ENCODE data around the gene DSTN. TPM values are rescaled to one million over a fixed set of nuclear protein-coding genes. Genes with fewer than 3 reads are reported as not detected.

DSTN gene
- polyA plus RNA-seq (ENCODE audit: insufficient read length), result 216 TPM

GRCh38 chr20:17569616-17570346 lies at the start of gene DSTN:
Gene DSTN (plus strand): TSS chr20:17570075. CDS start chr20:17570209, 134 bp downstream.
- DNase-seq, result peak; percentile 94

- no peak for DNase-seq
Observed at GRCh38 chr20:17520583-17520982, 49.3 kb upstream of the DSTN start.

GRCh38 chr20:17522528-17522927 lies 47.3 kb upstream of the DSTN start:
- DNase-seq, result no peak

- DNase-seq, result no peak
Observed at GRCh38 chr20:17523326-17523725, 46.5 kb upstream of the DSTN start.

- no peak for DNase-seq
Observed at GRCh38 chr20:17524560-17524959, 45.3 kb upstream of the DSTN start.

- DNase-seq, result no peak
Observed at GRCh38 chr20:17525132-17525531, 44.7 kb upstream of the DSTN start.

- DNase-seq, result no peak
Observed at GRCh38 chr20:17525650-17526049, 44.2 kb upstream of the DSTN start.

GRCh38 chr20:17529586-17529985 lies 40.3 kb upstream of the DSTN start:
- no peak for DNase-seq

- no peak for DNase-seq
Observed at GRCh38 chr20:17530153-17530552, 39.7 kb upstream of the DSTN start.

GRCh38 chr20:17530716-17531664 lies 38.9 kb upstream of the DSTN start, which contains the start of gene BFSP1:
Gene BFSP1 (minus strand): TSS chr20:17531379. CDS start chr20:17531329, 50 bp downstream.
- DNase-seq, result peak; percentile 63

- DNase-seq, result no peak
Observed at GRCh38 chr20:17531665-17532025, 38.2 kb upstream of the DSTN start.

GRCh38 chr20:17533396-17533795 lies 36.5 kb upstream of the DSTN start:
- DNase-seq, result peak; percentile 42

GRCh38 chr20:17534077-17534476 lies 35.8 kb upstream of the DSTN start:
- DNase-seq, result no peak

GRCh38 chr20:17536944-17537444 lies 32.9 kb upstream of the DSTN start:
- DNase-seq, result peak; percentile 73

- DNase-seq, result no peak
Observed at GRCh38 chr20:17537959-17538358, 31.9 kb upstream of the DSTN start.

- DNase-seq, result no peak
Observed at GRCh38 chr20:17538517-17539170, 31.2 kb upstream of the DSTN start.

GRCh38 chr20:17541596-17541995 lies 28.3 kb upstream of the DSTN start:
- no peak for DNase-seq

GRCh38 chr20:17541996-17542395 lies 27.9 kb upstream of the DSTN start:
- no peak for DNase-seq

GRCh38 chr20:17542481-17542880 lies 27.4 kb upstream of the DSTN start:
- DNase-seq, result no peak

- peak; percentile 70 for DNase-seq
Observed at GRCh38 chr20:17542993-17543412, 26.9 kb upstream of the DSTN start.

- peak; percentile 58 for DNase-seq
Observed at GRCh38 chr20:17543531-17544131, 26.2 kb upstream of the DSTN start.

GRCh38 chr20:17545127-17545526 lies 24.7 kb upstream of the DSTN start:
- DNase-seq, result no peak

Data from hindlimb muscle (tissue), 1 donor.